GM21360 (cell line): ENCODE results near the gene OR2Z1.
"Not testable (repeated sequence)": the region's sequence is repeated elsewhere in the genome, so short reads cannot be mapped to it uniquely, and the experiment has no call there.

Source experiments
- ATAC-seq: cut with Tn5 transposase; IDR thresholded peaks from one replicate; pipeline ENCODE4 v1.9.1; 2021; ENCODE audit warnings: mild to moderate bottlenecking, moderate library complexity; ENCODE audit not compliant: unreplicated experiment

The OR2Z1 gene

DNA sequence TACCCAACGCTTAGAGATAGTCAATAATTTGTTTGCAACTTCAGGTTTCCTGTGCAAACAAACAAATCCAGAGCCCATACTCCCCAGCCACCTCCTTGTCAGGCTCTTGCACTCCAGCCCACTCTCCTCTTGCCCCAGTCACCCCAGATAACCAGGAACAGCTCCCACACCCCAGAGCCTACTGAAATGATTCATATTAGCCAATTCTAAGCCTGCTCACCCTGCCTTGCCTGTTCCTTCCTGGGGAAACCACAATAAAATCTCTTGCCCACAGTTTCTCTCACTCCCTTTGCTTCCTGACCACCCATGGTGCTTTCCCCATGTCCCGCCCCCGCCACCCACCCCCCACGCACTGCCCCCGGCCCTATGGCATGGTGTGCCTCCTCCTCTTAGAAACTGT is 19.1 kb upstream of the OR2Z1 start:
- no peak for ATAC-seq

DNA sequence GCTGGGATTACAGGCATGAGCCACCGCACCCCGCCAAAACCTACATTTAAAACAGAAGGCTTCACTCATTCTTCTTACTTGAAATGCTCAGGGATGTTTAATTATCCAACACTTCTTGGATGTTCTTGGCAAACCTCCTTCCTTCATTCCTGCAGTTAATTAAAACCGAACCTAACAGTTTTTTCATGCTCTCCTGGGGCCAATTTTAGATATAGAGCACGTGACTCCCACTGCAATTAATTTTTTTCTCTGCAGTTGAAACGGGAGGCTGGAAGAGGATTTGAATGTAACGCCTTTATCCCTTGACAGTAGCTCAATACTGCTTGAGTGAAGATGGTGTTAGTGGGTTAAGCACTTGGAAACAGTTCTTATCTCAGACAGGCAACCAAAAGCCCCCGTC is 18.2 kb upstream of the OR2Z1 start:
- no peak for ATAC-seq

DNA sequence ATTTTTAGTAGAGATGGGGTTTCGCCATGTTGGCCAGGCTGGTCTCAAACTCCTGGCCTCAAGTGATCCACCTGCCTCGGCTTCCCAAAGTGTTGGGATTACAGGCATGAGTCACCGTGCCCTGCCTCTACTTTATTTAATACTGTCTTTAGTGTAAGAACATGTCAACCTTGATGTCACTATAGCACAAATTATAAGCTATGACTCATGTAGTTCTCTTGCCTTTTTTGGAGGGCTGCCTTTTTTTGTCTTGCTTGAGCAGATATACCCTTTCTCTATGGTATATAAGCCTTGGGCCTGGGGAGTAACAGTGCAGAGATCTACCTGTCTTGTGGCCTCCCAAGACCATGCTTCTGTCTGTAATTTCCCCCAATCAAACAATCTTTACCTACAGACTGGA is 16.1 kb upstream of the OR2Z1 start:
- ATAC-seq, result not testable (repeated sequence)

DNA sequence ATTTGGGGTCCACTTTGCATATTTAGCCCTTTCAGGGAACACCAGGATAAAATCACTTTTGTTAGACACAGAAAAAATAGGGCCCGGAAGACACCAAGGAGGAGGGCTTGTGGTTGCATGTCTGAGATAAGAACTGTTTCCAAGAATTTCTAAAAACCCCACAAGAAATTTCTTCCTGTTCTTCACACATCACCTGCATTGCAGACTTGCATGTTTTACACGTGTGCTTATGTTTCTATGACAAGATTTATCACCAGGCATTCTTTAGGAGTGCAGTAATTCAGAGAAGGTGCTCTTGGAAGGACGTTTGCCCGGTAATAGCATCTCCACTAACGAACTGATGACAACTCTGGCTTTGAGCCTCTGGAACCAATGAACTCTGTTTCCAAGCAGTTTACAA is 15.7 kb upstream of the OR2Z1 start:
- no peak for ATAC-seq

DNA sequence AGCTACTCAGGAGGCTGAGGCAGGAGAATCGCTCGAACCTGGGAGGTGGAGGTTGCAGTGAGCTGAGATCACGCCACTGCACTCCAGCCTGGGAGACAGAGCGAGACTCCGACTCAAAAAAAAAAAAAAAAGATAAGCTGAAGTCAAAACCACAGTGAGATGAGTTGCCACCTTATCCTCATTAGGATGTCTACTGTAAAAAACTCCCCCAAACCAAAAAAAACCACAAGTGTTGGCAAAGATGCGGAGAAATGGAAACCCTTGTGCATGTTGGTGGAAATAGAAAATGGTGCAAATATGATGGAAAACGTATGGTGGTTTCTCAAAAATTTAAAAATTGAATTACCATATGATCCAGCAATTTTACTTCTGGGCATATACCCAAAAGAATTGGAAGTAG is 11.1 kb upstream of the OR2Z1 start:
- ATAC-seq, result not testable (repeated sequence)

DNA sequence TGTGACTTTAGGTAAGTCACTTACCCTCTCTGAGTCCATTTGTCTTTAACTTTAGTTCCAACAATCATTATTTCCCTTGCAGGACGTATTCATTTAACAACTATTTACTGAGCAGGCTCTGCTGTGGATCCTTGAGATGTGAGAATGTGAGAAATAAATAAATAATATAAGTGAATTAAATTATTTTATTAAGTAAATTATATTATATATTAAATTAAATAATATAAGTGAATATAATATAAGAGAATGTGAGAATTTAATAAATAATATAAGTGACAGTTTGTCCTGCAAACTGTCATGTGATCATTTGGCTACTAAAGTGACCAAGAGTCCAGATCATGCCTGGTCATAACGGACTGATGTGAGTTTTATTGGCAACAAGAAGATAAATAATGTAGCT is 598 bp downstream of the OR2Z1 start:
- no peak for ATAC-seq

DNA sequence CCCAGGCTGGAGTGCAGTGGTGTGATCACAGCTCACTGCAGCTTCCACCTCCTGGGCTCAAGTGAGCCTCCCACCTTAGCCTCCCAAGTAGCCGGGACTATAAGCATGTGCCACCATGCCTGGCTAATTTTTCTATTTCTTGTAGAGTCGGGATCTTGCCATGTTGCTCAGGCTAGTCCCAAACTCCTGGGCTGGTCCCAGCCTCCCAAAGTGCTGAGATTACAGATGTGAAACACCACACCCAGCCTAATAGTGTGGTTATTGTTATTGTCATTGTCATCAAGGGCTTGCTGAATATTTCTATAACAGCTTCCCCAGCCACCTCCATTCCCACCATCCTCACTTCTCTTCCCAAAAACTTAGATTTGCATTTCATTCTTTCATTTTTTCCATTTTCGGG is 2.8 kb downstream of the OR2Z1 start:
- ATAC-seq, result no peak

DNA sequence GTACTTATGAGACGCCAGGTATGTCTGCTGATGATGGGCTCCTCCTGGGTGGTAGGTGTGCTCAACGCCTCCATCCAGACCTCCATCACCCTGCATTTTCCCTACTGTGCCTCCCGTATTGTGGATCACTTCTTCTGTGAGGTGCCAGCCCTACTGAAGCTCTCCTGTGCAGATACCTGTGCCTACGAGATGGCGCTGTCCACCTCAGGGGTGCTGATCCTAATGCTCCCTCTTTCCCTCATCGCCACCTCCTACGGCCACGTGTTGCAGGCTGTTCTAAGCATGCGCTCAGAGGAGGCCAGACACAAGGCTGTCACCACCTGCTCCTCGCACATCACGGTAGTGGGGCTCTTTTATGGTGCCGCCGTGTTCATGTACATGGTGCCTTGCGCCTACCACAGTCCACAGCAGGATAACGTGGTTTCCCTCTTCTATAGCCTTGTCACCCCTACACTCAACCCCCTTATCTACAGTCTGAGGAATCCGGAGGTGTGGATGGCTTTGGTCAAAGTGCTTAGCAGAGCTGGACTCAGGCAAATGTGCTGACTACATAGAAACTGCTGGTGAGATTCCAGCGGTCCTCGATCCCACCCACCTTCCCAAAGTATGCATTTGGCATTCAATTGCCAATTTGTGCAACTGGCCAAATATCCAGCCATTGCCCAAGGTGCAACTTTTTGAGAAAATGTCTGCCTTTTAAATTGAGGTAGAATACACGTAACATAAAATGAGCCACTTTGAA is 10.2 kb downstream of the OR2Z1 start:
- ATAC-seq, result no peak

DNA sequence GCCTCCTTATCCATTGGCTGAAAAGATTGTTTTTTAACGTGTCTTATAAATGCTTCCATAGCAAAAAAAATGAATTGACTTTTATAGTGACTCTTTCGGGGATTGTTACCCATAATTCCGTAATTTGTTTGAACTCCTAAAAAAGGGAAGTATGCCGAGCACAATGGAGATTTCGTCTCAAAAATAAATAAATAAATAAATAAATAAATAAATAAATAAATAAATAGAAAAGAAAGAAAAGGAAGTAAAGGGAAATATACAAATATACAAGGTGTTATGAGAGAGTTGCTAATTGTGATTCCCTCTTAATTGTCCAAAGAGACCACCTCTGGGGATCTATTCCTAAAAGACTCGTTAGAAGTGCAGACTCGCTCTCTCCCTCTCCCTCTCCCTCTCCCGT is 16.9 kb downstream of the OR2Z1 start:
- ATAC-seq, result no peak

DNA sequence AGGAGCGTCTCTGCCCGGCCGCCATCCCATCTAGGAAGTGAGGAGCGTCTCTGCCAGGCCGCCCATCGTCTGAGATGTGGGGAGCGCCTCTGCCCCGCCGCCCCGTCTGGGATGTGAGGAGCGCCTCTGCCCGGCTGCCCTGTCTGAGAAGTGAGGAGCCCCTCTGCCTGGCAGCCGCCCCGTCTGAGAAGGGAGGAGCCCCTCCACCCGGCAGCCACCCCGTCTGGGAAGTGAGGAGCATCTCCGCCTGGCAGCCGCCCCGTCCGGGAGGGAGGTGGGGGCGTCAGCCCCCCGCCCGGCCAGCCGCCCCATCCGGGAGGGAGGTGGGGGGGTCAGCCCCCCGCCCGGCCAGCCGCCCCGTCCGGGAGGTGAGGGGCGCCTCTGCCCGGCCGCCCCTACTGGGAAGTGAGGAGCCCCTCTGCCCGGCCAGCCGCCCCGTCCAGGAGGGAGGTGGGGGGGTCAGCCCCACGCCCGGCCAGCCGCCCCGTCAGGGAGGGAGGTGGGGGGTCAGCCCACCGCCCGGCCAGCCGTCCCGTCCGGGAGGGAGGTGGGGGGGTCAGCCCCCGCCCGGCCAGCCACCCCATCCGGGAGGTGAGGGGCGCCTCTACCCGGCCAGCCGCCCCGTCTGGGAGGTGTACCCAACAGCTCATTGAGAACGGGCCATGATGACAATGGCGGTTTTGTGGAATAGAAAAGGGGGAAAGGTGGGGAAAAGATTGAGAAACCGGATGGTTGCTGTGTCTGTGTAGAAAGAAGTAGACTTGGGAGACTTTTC is 18.0 kb downstream of the OR2Z1 start:
- not testable (repeated sequence) for ATAC-seq

DNA sequence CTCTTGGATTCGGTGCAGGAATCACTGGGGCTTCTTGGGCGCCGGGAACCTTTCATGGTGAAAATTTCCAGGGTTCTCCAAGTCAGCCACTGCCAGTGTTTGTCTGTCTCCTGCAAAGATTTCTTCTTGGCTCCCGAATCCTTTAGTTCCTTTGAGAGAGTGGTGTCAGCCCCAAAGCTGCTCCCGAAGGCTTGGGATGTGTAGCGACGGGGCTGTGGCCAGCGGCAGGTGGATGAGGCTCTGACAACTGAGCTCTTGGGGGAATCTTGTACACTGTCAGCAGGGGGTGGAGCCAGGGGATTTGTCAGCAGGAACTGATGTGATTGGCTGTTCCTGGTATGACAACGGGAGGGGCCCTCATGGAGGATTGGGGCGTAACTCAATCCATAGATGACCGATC is 45.8 kb downstream of the OR2Z1 start:
- not testable (repeated sequence) for ATAC-seq

DNA sequence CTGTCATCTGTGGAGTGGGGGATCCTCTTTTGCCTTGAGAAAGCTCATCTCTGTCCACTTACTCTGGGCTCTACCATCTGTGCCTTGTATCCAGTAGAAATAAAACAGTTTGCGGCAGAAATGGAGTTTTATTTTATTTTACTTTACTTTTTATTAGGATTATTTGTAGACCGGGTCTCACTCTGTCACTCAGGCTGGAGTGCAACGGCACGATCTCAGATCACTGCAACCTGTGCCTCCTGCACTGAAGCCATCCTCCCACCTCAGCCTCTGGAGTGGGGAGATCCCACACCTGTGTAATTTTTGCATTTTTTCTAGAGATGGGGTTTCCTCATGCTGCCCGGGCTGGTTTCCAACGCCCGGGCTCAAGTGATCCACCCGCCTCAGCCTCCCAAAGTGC is 47.8 kb downstream of the OR2Z1 start:
- not testable (repeated sequence) for ATAC-seq

DNA sequence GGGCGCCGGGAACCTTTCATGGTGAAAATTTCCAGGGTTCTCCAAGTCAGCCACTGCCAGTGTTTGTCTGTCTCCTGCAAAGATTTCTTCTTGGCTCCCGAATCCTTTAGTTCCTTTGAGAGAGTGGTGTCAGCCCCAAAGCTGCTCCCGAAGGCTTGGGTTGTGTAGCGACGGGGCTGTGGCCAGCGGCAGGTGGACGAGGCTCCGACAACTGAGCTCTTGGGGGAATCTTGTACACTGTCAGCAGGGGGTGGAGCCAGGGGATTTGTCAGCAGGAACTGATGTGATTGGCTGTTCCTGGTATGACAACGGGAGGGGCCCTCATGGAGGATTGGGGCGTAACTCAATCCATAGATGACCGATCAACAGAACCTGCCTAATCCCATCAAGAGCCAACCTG is 52.2 kb downstream of the OR2Z1 start:
- not testable (repeated sequence) for ATAC-seq
